Testis (tissue), 3 donors: Measurements from ENCODE around the gene ADAMTSL1. TPM values are rescaled to one million over a fixed set of nuclear protein-coding genes. Genes with fewer than 3 reads are reported as not detected.

Source experiments
- DNase-seq: peaks from one replicate; pipeline ENCODE4 v3.0.0-alpha.2; 2019
- H3K27ac ChIP-seq, 2 donors: fragments of 200-600 bp; sonication (generic); one replicate each; pipeline ENCODE4 v1.5.1; 2019
- H3K27me3 ChIP-seq: fragments of 200-600 bp; sonication (generic); one replicate; pipeline ENCODE4 v1.5.1; 2019
- H3K36me3 ChIP-seq: fragments of 200-600 bp; sonication (generic); one replicate; pipeline ENCODE4 v1.5.1; 2017; ENCODE audit warnings: low read depth; ENCODE audit errors: missing control alignments
- H3K4me1 ChIP-seq: fragments of 200-600 bp; sonication (generic); one replicate; pipeline ENCODE4 v1.5.1; 2019
- H3K4me3 ChIP-seq, 2 donors: fragments of 200-600 bp; sonication (generic); one replicate each; pipeline ENCODE4 v1.5.1; 2017 to 2019
- H3K9me3 ChIP-seq: fragments of 200-600 bp; sonication (generic); one replicate; pipeline ENCODE4 v1.5.1; 2017
- CTCF ChIP-seq, 3 experiments: fragments of 450-650 bp in 2 of 3; fragments of 200-600 bp in 1 of 3; sonication (generic) in 1 of 3; IDR thresholded peaks; one replicate each; pipeline ENCODE4 v1.5.1; 2016 to 2019; ENCODE audit warnings: antibody characterized with exemption in 3 of 3, mild to moderate bottlenecking in 2 of 3, moderate library complexity in 1 of 3
- POLR2A ChIP-seq: fragments of 450-650 bp; IDR thresholded peaks from one replicate; pipeline ENCODE4 v1.6.1; 2017; ENCODE audit warnings: antibody characterized with exemption, mild to moderate bottlenecking, moderate library complexity
- WGBS, 2 donors: methylation state at CpG; one replicate each; pipeline ENCODE4 v1.1.5; 2018; 5-methylcytosine and 5-hydroxymethylcytosine counted together
- intact Hi-C: fragments of 100-400 bp; cut with DNase I; formaldehyde crosslinking; loops from one replicate; pipeline ENCODE4 v1.15.1; 2023; ENCODE audit warnings: low total_unique reads
- polyA plus RNA-seq: library from polyadenylated mRNA; stranded (reverse); fragments of 350-450 nt; fragmentation: Illumina TruSeq; extraction: RNeasy Lipid Tissue Mini Kit (QIAGEN cat#74804); gene quantifications from one replicate; pipeline ENCODE4 v1.2.3, GENCODE V29; 2014; ENCODE audit warnings: low read depth, low replicate concordance; ENCODE audit not compliant: insufficient read depth
- total RNA-seq, 2 donors: library from RNA; depleted of rRNA; stranded (reverse); fragments of >200 nt; gene quantifications; one replicate each; pipeline ENCODE4 v1.2.3, GENCODE V29; 2016

The ADAMTSL1 gene
- total and polyA plus RNA-seq, 3 donors from 2014 or later, result 4.7 to 12.3 (median 6.7) TPM

GRCh38 chr9:18666986-18667772 lies 193.2 kb downstream of the ADAMTSL1 start:
- TF ChIP-seq POLR2A (no peak), CTCF (IDR thresholded peaks at IDR 0.05) (no peak)
- DNase-seq, result no peak
- Histone ChIP-seq H3K36me3 (no peaks in the 10 kb centered on the region), H3K27me3 (no peaks in the 10 kb centered on the region), H3K27ac (no peak overlapping the region), H3K9me3 (no peaks in the 10 kb centered on the region), H3K4me3 (no peak overlapping the region), H3K4me1 (no peaks in the 10 kb centered on the region)
- intact Hi-C loops, result no loop called here
- WGBS, 2 donors, result 83 to 88% methylated on average over 6 of the region's 6 CpGs

- 68 to 84% methylated on average over 2 of the region's 2 CpGs for WGBS, 2 donors
- Histone ChIP-seq H3K4me1 (no peaks in the 10 kb centered on the region), H3K9me3 (no peaks in the 10 kb centered on the region), H3K27me3 (no peaks in the 10 kb centered on the region), H3K36me3 (no peaks in the 10 kb centered on the region), H3K27ac (no peak overlapping the region), H3K4me3 (no peak overlapping the region)
- DNase-seq, result no peak
- TF ChIP-seq CTCF (IDR thresholded peaks at IDR 0.05) (no peak), POLR2A (no peak)
- intact Hi-C loops, result no loop called here
Measured at GRCh38 chr9:18668944-18669343, 195.0 kb downstream of the ADAMTSL1 start.

- TF ChIP-seq CTCF (IDR thresholded peaks at IDR 0.05) (no peak), POLR2A (no peak)
- intact Hi-C loops, result no loop called here
- H3K27ac ChIP-seq, result no peak overlapping the region
Measured at GRCh38 chr9:18672706-18673105, 198.8 kb downstream of the ADAMTSL1 start.

GRCh38 chr9:18673179-18673578 lies 199.2 kb downstream of the ADAMTSL1 start:
- Histone ChIP-seq H3K36me3 (no peaks in the 10 kb centered on the region), H3K4me1 (no peaks in the 10 kb centered on the region), H3K9me3 (no peaks in the 10 kb centered on the region), H3K27ac (no peak overlapping the region), H3K4me3 (no peak overlapping the region), H3K27me3 (no peaks in the 10 kb centered on the region)
- TF ChIP-seq CTCF (IDR thresholded peaks at IDR 0.05), result no peak
- no peak for TF ChIP-seq POLR2A
- WGBS, 2 donors, result 69 to 76% methylated on average over 4 of the region's 4 CpGs
- intact Hi-C loops, result no loop called here
- DNase-seq, result no peak

More at GRCh38 chr9:18672706-18673105, 198.8 kb downstream of the ADAMTSL1 start:
- no peak for DNase-seq
- no peaks in the 10 kb centered on the region for H3K4me1 ChIP-seq
- H3K4me3 ChIP-seq, result no peak overlapping the region
- no peaks in the 10 kb centered on the region for H3K27me3 ChIP-seq
- no peaks in the 10 kb centered on the region for H3K36me3 ChIP-seq
- H3K9me3 ChIP-seq, result no peaks in the 10 kb centered on the region

GRCh38 chr9:18675332-18675731 lies 201.4 kb downstream of the ADAMTSL1 start:
- Histone ChIP-seq H3K36me3 (no peaks in the 10 kb centered on the region), H3K4me3 (no peak overlapping the region), H3K27me3 (no peaks in the 10 kb centered on the region), H3K27ac (no peak overlapping the region), H3K9me3 (no peaks in the 10 kb centered on the region), H3K4me1 (no peaks in the 10 kb centered on the region)
- intact Hi-C loops, result no loop called here
- no peak for DNase-seq
- no peak for TF ChIP-seq CTCF (IDR thresholded peaks at IDR 0.05)
- no peak for TF ChIP-seq POLR2A
- WGBS, 2 donors, result 84 to 90% methylated on average over 1 of the region's 1 CpG
